Ammon's horn (tissue), 1 donor: ENCODE measurements around the gene KCNA2.

Experiments
- DNase-seq: peaks from one replicate; pipeline ENCODE4 v3.0.0-alpha.2; 2016; ENCODE audit warnings: low spot score

Gene KCNA2

DNA sequence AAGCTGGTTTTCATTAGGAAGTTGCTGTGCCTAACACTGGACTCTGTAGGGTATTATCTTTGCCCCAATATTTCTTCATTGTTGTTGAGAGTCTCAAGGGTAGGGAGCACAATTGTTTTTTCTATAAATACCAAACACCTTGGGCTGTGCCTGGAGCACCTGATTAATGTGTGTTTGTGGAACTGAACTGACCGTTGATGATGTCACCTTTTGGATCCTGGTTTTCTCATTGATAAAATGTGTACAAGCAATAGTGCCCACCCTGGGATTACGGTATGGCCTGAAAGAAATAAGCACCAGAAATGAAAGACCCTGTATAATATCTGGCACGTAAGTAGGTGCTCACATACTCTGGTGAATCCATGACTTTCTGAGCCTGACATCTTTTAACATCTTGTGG is 39.3 kb downstream of the KCNA2 start:
- DNase-seq, result no peak

DNA sequence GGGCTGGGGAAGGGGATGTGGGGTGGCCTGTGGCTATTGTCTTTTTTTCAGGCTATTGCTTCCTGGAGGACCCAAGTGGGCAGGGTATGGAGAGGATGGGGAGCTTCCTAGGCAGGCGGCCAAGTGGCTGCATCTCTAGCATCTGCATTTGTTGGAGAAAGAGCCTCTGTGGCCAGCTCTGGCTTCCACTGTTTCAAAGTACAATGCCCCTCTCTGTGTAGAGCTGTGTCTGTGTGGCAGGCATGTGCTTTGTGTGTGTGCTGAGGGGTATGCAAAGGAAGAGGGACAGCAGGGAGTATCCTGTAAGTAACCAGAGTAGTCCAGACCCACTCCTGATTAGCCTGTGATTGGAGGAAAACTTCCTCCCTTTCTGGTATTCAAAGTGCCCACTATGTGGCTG is 40.6 kb downstream of the KCNA2 start:
- DNase-seq, result peak; percentile 96

DNA sequence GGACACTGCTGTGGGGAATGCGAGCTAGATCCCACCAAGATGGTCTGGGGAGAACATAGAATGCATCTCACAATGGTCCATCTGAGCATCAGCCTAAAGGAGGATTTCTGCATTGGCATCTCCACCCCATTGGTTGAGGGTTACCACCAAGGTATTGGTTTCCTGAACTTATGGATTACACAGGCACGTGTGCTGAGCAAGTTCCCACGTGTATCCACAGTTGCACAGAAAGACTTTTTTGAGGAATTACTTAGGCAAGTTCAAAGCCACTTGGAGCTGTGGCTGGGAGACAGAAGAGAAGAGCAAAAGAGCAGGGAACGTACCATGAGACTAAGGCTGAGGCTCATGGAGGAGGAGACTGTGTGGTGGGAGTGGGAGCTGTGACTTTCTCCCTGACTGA is 43.1 kb downstream of the KCNA2 start:
- DNase-seq, result no peak

DNA sequence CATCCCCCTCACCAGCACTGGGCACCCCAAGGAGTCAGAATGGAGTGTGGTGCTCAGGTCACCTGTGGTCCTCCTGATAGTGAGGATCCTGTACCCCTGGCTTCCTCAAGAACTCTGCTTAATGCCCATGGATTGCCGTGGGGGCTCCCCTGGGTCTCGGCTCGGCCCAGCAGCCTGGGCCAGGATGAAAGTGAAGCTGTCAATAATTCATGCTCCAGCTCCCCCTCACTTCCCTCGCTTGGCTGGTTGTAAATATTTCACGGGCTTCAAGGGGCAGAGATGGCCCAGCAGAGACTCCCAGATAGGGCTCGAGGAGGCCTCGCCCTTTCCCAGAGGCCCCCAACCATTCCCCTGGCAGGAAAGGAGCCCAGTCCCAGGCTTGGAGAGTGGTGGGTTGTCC is 44.6 kb downstream of the KCNA2 start:
- DNase-seq, result no peak

DNA sequence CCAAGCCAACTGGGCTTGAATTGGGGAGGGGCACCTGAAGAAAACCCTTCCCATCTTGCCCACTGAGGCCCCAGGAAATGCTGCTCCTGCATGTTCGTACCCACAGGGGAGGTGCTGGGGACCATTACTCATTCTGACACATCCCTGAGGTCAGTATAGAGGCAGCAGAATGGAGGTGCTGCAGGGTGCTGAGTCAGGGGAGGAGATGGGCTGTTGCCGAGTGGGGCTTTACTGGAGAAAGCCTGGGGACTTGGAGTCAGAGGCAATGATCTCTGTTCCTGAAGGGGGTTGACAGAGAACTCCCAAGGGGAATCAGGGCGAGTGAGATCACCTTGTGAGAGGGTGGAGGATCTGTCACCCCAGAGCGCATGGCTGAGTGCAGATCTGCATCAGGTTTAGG is 47.0 kb downstream of the KCNA2 start:
- DNase-seq, result no peak

DNA sequence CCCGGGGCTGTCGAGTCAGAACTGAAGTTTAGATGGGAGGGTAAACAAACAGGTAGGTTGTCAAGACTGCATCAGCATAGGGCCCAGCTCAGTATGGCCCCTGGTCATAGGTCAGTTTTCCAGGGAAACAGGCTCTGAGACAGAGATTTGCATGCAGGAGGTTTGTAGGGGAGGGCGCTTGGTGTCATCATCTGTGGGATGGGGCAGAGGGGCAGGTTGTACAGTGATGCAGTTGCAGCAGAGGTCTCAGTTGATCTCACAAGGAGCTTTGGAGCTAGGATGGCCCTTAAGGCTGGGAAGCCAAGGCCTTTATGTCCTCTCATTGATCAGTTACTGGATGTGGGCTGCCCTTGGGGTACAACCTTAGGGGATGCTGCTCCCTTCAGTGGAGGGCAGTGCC is 48.7 kb downstream of the KCNA2 start:
- no peak for DNase-seq

DNA sequence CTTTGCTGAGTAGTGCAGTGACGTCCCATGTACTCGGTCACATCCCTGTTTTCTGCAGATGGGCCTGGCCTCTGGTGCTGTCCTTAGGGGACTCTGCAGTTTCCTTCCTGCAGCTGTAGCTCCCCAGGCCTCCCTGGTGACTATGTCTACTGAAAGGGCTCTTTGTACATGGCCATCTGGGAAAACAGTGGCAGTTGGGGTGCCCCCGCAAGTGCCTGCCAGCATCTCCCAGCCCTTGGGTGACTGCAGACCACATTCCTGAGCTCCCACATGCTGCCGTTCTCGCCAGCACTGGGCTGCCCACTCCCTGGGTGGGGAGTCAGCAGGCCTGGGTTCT is 49.7 kb downstream of the KCNA2 start:
- DNase-seq, result peak; percentile 95

DNA sequence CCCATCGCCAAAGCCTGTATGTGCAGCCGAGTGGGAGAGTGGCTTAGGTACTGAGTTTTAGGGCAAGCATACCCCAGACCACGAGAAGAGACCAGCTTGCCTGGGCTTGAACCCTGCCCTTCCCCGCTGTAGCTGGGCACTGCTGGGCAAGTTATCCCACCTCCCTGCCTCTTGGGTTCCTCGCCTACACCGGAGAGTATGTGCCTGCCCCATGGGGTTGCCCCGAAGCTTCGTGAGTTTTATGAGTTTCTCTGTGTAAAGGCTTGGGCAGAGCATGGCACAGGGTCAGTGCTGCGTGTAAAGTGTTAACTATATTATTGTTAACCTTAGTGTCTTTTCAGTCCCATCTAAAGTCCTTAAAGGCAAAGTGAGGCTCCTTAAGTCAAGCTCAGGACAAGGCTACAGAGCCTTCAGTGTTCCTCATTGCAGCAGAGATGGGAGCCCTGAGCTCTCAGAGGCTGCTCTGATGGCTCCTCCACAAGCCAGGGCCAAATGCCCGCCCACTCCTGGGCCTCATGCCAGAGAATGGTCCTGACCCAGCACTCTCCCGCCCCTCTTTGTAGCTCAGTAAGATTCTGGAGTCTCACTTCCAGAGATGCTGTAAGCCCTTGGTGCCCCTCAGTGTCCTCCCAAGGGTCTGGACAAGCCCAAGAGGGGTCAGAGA is 50.2 kb downstream of the KCNA2 start:
- peak; percentile 91 for DNase-seq

DNA sequence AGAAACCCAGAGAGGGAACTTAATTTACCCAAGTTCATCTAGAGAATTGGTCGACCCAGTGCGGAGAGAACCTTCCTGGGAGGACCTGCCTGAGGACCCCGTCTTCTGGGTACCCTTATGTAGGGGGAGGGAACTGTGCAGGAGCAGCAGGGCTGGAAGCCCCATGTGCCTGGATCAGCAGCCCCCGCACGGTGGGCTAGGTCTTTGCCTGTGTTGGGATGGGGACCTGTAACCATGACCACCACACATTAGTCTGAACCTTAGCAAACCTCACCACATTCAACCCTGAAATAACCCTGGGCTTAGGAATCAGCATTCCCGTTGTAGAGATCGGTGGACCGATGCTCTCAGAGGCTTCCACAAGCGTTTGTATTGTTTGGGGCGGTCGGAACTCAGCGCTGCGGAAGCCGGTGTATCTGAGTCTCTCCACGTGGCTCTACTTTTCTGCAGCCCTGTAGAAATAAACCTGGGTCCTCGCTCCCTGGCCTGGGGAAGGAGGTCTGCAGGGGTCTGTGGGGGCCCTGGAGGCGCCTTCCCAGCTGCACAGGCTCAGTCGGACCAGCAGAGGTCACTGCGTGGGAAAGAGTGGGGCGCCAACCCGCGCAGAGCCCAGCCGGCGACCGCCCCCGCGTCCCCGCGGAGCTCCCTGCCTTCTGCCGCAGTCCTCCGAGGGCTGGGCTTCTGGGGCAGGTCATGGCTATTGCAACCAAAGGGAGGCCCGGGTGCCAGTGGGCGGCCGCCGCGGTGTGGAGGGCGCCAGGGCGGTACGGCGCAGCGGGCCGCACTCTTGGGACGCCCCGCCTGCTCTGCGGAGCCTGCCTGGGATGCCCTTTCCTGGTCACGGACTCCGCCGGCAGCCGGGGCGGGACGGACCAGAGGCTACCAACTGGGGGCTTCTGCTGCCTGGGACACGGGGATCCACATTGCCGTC is 51.0 kb downstream of the KCNA2 start:
- peak; percentile 81 for DNase-seq

DNA sequence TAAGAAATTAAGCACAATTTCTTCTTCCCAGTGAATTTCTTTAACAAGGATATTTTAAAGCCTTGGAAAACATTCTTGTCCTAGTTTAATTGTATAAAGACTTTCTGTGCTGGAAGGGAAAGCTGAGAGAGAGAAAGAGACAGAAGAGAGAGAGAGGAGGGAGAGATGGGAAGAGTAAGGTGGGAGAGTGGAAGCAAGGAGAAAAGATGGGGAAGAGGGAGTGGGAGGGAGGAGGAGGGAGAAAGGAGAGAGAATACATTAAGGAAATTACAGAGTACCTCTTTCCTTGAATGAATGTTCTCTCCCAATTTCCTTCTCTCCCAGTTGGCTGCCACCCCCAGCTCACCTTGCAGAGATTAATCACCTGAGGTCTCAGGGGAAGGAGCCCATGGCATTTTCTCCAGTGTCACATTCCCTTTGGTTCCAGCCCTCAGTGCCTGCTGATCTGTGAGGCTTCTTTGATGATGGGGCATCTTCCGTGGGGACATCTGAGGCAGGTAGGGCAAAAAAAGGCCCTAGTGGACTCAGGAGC is 54.8 kb downstream of the KCNA2 start:
- DNase-seq, result no peak

DNA sequence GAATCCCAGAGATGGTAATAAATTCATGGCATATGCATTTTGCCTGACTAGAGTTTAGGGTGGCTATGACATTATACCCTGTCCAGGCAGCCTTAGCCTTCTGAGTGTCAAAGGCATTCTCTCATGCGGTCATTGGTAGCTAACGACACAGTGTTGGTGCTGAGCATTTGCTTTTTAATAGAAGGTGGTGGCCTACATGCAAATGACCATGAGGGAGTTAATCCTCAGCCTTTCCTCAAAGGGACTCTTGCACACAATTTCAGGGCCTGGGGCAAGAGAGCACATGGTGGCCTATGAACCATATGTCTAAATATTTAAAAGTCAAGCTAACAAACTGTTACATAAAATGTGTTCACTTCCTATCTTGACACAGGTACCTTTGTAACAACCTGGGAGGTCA is 56.3 kb downstream of the KCNA2 start:
- no peak for DNase-seq

DNA sequence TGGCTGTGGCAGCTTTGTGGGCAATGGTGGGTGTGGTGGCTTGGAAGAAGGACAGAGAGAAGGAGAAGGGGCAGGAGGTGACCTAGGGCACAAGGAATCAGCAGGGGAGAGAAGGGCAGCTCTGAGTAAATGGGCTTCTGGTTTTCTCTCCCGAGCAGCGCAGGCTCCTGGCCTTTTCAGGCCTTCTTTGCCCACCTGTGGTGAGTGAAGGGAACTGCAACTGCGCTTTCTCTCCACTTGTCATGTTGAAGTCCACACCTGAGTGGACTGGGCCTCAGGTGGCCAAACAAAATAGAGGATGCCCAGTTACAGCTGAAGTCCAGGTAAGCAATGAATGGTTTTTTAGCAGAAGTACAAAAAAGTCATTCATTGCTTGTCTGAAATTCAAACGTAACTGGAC is 57.8 kb downstream of the KCNA2 start:
- DNase-seq, result no peak

DNA sequence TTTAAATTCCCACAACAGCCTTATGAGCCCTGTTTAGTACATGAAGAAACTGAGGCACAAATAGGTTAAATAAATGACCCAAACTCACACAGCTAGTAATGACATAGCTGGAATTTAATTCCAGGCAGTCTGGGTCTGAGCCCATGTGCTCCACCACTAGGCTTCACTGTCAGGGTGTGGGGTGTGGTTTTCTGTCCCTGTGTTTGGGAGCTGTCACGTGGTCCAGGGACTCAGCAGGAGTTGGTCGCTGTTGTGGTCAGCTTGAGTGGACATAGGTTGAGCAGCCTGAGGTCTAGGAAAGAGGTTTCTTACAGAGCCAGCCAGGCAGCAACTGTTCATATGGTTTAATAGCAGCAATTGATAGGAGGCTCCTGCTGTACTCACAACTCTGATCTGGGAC is 59.1 kb downstream of the KCNA2 start:
- no peak for DNase-seq

DNA sequence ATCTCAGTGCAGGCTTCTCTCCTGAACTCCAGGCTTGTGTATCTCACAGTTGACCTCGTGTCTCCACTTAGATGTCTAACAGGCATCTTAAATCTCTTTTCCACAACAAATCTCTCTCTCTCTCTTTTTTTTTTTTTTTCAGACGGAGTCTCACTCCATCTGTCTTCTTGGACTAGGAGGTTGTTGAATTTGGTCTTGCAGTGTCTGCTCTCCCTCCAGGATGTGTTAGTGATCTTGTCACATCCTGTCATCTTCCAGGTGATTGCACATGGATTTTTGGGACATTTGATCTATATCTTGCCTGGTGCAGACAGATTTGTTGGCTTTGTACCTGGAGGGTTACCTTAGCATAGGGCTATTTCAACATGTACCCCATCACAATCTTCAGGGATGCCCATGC is 60.7 kb downstream of the KCNA2 start:
- DNase-seq, result no peak

DNA sequence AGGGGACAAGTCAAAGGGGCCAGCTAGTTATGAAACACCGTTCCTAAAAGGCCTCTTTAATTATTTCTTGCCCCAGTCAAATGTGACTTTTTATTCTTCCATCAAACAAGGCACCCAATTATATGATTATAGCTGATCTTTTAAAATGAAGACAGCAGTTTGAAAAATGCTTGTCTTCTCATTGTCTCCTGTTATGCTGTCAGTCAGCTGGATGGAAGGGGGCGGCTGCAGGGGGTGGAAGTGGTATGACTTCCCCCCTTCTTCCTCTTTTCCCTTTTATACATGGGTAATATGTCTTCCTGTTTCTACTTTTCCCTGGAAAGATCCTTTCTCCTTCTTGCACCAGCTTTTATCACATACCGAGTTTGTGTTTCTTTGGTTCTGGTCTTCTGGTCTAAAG is 61.4 kb downstream of the KCNA2 start:
- no peak for DNase-seq
